Breast epithelium (tissue), 4 donors: ENCODE measurements around the gene TEN1. TPM values are rescaled to one million over a fixed set of nuclear protein-coding genes. Genes with fewer than 3 reads are reported as not detected.
A peak's percentile ranks its signal among the peaks of the same experiment; 100 is the strongest.
"Not testable (repeated sequence)": the region's sequence is repeated elsewhere in the genome, so short reads cannot be mapped to it uniquely, and the experiment has no call there.

Experiments
- DNase-seq, 2 donors: peaks; one replicate each; pipeline ENCODE4 v3.0.0-alpha.2; 2019; ENCODE audit warnings: low spot score in 2 of 2
- H3K27ac ChIP-seq, 2 donors: fragments of 200-600 bp; sonication (generic) in 1 of 2; one replicate each; pipeline ENCODE4 v1.5.1; 2016 to 2019; ENCODE audit warnings: mild to moderate bottlenecking in 1 of 2
- H3K27me3 ChIP-seq, 2 donors: fragments of 200-600 bp; sonication (generic) in 1 of 2; one replicate each; pipeline versions ENCODE4 v1.5.1 to v1.6.0; 2017 to 2019; ENCODE audit warnings: control low read depth in 1 of 2, mild to moderate bottlenecking in 1 of 2
- H3K36me3 ChIP-seq: fragments of 200-600 bp; one replicate; pipeline ENCODE4 v1.5.1; 2019
- H3K4me1 ChIP-seq, 2 donors: fragments of 200-600 bp; sonication (generic); one replicate each; pipeline ENCODE4 v1.5.1; 2016 to 2019; ENCODE audit warnings: control low read depth in 1 of 2
- H3K4me3 ChIP-seq, 3 donors: fragments of 200-600 bp; sonication (generic); 1 replicate in 2 of 3; 2 replicates in 1 of 3; pipeline ENCODE4 v1.5.1; 2016 to 2019; ENCODE audit warnings: mild to moderate bottlenecking in 3 of 3, moderate library complexity in 2 of 3
- H3K9me3 ChIP-seq, 2 donors: fragments of 200-600 bp; sonication (generic) in 1 of 2; one replicate each; pipeline ENCODE4 v1.5.1; 2016 to 2019; ENCODE audit warnings: control low read depth in 1 of 2
- CTCF ChIP-seq, 3 donors: fragments of 450-650 bp; IDR thresholded peaks; one replicate each; pipeline ENCODE4 v1.5.1; 2016 to 2017; ENCODE audit warnings: antibody characterized with exemption in 3 of 3, mild to moderate bottlenecking in 3 of 3, moderate library complexity in 3 of 3
- POLR2A ChIP-seq: fragments of 450-650 bp; IDR thresholded peaks from one replicate; pipeline ENCODE4 v1.6.1; 2016; ENCODE audit warnings: antibody characterized with exemption, mild to moderate bottlenecking, moderate library complexity
- POLR2AphosphoS5 ChIP-seq, 3 donors: sonication (generic); formaldehyde crosslinking; IDR thresholded peaks; one replicate each; pipeline ENCODE4 v1.6.1; 2017; ENCODE audit warnings: antibody characterized with exemption in 3 of 3
- intact Hi-C: fragments of 100-400 bp; cut with DNase I; formaldehyde crosslinking; loops from one replicate; pipeline ENCODE4 v1.15.1; 2023; ENCODE audit warnings: low total_unique reads
- total RNA-seq, 3 donors: library from RNA; depleted of rRNA; stranded (reverse); fragments of >200 nt; gene quantifications; one replicate each; pipeline ENCODE4 v1.1.0, GENCODE V29; 2016

The TEN1 gene
- total RNA-seq, 3 donors from 2014 or later = 16.7 to 30.2 (median 26.8) TPM

DNA sequence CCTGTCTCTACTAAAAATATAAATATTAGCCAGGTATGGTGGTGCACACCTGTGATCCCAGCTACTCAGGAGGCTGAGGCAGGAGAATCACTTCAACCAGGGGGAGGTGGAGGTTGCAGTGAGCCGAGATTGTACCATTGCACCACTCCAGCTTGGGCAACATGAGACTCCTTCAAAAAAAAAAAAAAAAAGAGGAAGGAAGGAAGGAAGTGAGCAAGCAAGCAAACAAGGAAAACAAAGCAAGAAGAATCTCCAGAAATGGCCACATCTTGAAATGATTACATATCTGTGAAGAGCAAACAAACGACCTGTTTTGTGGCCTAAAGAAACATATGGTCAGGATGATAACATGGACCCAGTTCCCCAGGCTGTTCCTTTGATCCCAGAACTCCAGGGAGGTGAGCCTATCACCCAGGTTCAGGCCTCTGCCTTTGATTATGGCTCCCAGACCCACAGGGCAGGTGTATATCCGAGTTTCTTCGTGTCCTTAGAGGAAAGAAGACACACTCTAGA is 9.0 kb upstream of the TEN1 start:
- Histone ChIP-seq H3K9me3 (no peaks in the 10 kb centered on the region), H3K4me3 (no peak overlapping the region), H3K27ac (peak overlapping the region in 1 of 2 donors; percentile 39), H3K36me3 (no peaks in the 10 kb centered on the region), H3K4me1 (no peaks in the 10 kb centered on the region), H3K27me3 (no peaks in the 10 kb centered on the region)
- no peak for TF ChIP-seq POLR2AphosphoS5 (IDR thresholded peaks at IDR 0.05)
- TF ChIP-seq POLR2A = no peak
- TF ChIP-seq CTCF (IDR thresholded peaks at IDR 0.05) = no peak
- intact Hi-C loops = no loop called here
- DNase-seq = no peak

GRCh38 chr17:75970626-75971025 is 8.4 kb upstream of the TEN1 start:
- Histone ChIP-seq H3K27ac (no peak overlapping the region), H3K36me3 (no peaks in the 10 kb centered on the region), H3K9me3 (no peaks in the 10 kb centered on the region), H3K4me3 (no peak overlapping the region), H3K4me1 (no peaks in the 10 kb centered on the region), H3K27me3 (no peaks in the 10 kb centered on the region)
- intact Hi-C loops = no loop called here
- TF ChIP-seq CTCF (IDR thresholded peaks at IDR 0.05) (no peak), POLR2AphosphoS5 (IDR thresholded peaks at IDR 0.05) (no peak), POLR2A (no peak)
- no peak for DNase-seq

GRCh38 chr17:75975187-75975586 is 3.9 kb upstream of the TEN1 start:
- H3K4me3 ChIP-seq, intact Hi-C loops, DNase-seq: not testable (repeated sequence)

DNA sequence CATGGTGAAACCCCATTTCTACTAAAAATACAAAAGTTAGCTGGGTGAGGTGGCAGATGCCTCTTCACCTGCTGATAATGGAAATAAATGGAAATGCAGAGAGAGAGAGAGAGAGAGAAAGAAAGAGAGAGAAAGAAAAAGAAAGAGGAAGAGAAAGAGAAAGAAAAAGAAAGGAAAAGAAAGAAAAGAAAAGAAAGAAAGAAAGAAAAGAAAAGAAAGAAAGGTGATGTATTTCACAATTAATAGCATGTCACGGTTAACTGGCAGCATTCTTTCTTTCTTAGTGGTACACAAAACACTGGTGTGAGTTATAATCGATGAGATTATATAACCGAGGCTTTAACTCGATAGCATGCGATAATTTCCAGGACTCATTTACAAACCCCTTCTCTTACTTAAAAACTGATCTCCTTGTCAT is 3.3 kb upstream of the TEN1 start:
- Histone ChIP-seq H3K36me3 (no peaks in the 10 kb centered on the region), H3K4me3 (peak overlapping the region in 2 of 3 donors; percentile 0 to 5), H3K27ac (peak overlapping the region; percentile 57 to 70), H3K4me1 (peaks cover 0 to 6% of the 10 kb centered on the region in 2 donors), H3K27me3 (no peaks in the 10 kb centered on the region), H3K9me3 (no peaks in the 10 kb centered on the region)
- TF ChIP-seq POLR2A = no peak
- no peak for TF ChIP-seq CTCF (IDR thresholded peaks at IDR 0.05)
- TF ChIP-seq POLR2AphosphoS5 (IDR thresholded peaks at IDR 0.05) = no peak
- DNase-seq = no peak
- intact Hi-C loops = no loop called here

More at GRCh38 chr17:75975187-75975586, 3.9 kb upstream of the TEN1 start:
- H3K9me3 ChIP-seq, H3K36me3 ChIP-seq, H3K27me3 ChIP-seq, H3K4me1 ChIP-seq: not testable (repeated sequence)
- peak overlapping the region; percentile 32 to 57 for H3K27ac ChIP-seq

DNA sequence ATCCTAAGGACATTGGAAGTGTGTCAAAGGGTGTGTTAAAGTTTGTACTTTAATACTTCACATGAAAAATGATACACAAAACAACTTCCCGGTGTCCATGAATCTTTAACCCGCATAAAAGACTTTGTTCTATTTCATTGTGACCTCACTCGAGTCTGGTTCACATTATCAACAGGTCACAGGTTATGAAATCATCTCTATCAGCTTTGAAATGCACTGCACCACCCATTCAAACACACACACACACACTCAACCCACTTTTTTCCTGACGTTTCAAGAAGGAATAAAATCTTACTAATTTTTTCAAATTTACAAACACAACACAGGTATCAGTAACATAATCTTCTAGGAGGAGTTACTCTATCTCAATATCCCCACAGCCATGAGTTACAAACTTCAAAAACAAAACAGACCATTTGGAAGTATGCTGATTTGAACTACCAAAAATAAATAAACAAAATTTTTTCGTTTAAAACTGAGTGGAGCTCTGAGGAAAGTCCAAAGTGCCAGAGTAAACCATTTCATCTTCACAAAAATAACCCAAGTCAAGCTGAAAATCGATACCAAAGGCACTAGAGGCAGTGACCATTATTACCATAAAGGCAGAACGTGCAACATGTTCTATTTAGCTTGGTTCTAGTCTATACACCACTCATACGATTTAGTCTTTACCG is 2.7 kb upstream of the TEN1 start:
- intact Hi-C loops = no loop called here
- peaks cover 0 to 6% of the 10 kb centered on the region in 2 donors for H3K4me1 ChIP-seq
- H3K4me3 ChIP-seq = peak overlapping the region in 2 of 3 donors; percentile 0 to 34
- no peak for TF ChIP-seq POLR2A
- no peak for TF ChIP-seq CTCF (IDR thresholded peaks at IDR 0.05)
- no peak for TF ChIP-seq POLR2AphosphoS5 (IDR thresholded peaks at IDR 0.05)
- no peaks in the 10 kb centered on the region for H3K9me3 ChIP-seq
- peak overlapping the region; percentile 57 to 70 for H3K27ac ChIP-seq
- H3K36me3 ChIP-seq = no peaks in the 10 kb centered on the region
- no peak for DNase-seq
- no peaks in the 10 kb centered on the region for H3K27me3 ChIP-seq
